K562 (cell line): Measurements from ENCODE around the gene RSPH9. TPM values are rescaled to one million over a fixed set of nuclear protein-coding genes. Genes with fewer than 3 reads are reported as not detected.

Experiments
- COPS2 ChIP-seq: fragments of 450-650 bp; conservative IDR thresholded peaks from 2 replicates; pipeline ENCODE4 v1.6.1; 2016; ENCODE audit warnings: mild to moderate bottlenecking, moderate library complexity
- FOXM1 ChIP-seq, 2 experiments: fragments of 450-650 bp in 1 of 2; sonication (generic) in 1 of 2; formaldehyde crosslinking in 1 of 2; IDR thresholded peaks; 2 replicates each; pipeline versions ENCODE4 v1.6.1 to v1.9.0; 2017 to 2022; ENCODE audit warnings: low read depth in 2 of 2, mild to moderate bottlenecking in 2 of 2, missing genetic modification reagents in 1 of 2, moderate library complexity in 1 of 2
- GATAD2A ChIP-seq: fragments of 450-650 bp; IDR thresholded peaks from 2 replicates; pipeline ENCODE4 v1.6.1; 2017
- HDGF ChIP-seq: fragments of 450-650 bp; IDR thresholded peaks from 2 replicates; pipeline ENCODE4 v1.6.1; 2016
- HMGN3 ChIP-seq: IDR thresholded peaks from 2 replicates; pipeline ENCODE4 v1.6.1; 2011; ENCODE audit warnings: borderline replicate concordance, low read depth, mild to moderate bottlenecking, mixed read lengths, low read length; ENCODE audit not compliant: insufficient read length; ENCODE audit errors: extremely low read depth
- KDM2B ChIP-seq: fragments of 250-450 bp; sonication (Bioruptor Pico); IDR thresholded peaks from 2 replicates; pipeline ENCODE4 v1.8.0; 2021; ENCODE audit warnings: mild to moderate bottlenecking, moderate library complexity
- MBD2 ChIP-seq: sonication (generic); IDR thresholded peaks from 2 replicates; pipeline ENCODE4 v1.6.1; 2016; ENCODE audit warnings: low read depth, borderline replicate concordance
- MCM5 ChIP-seq: fragments of 450-650 bp; IDR thresholded peaks from 2 replicates; pipeline ENCODE4 v1.6.1; 2016; ENCODE audit warnings: low read depth
- SMARCB1 ChIP-seq: IDR thresholded peaks from 2 replicates; pipeline ENCODE4 v1.6.1; 2011; ENCODE audit warnings: improper control_type of control experiment, low read depth; ENCODE audit not compliant: insufficient read length
- TAF7 ChIP-seq: fragments of 450-650 bp; IDR thresholded peaks from 2 replicates; pipeline ENCODE4 v1.6.1; 2016; ENCODE audit warnings: missing genetic modification characterization, missing compliant biosample characterization
- TAL1 ChIP-seq: fragments of 450-650 bp; IDR thresholded peaks from 2 replicates; pipeline ENCODE4 v1.6.1; 2016; ENCODE audit warnings: mild to moderate bottlenecking
- ZC3H4 ChIP-seq: sonication (generic); formaldehyde crosslinking; IDR thresholded peaks from 2 replicates; pipeline ENCODE4 v1.9.0; 2021; ENCODE audit warnings: missing genetic modification reagents, borderline replicate concordance
- ZNF140 ChIP-seq: fragments of 250-450 bp; sonication (Bioruptor Pico); IDR thresholded peaks from 2 replicates; pipeline ENCODE4 v1.8.0; 2021; ENCODE audit warnings: moderate library complexity, mild to moderate bottlenecking, inconsistent platforms
- ZNF143 ChIP-seq: sonication (generic); formaldehyde crosslinking; IDR thresholded peaks from 2 replicates; pipeline ENCODE4 v1.9.0; 2022; ENCODE audit warnings: mild to moderate bottlenecking, missing genetic modification reagents
- ZNF274 ChIP-seq: IDR thresholded peaks from 2 replicates; pipeline ENCODE4 v1.6.1; 2011; ENCODE audit warnings: low read depth, mild to moderate bottlenecking, low read length, moderate library complexity, borderline replicate concordance
- ZNF444 ChIP-seq: fragments of 250-450 bp; sonication (Bioruptor Pico); IDR thresholded peaks from 2 replicates; pipeline ENCODE4 v1.4.0; 2020; ENCODE audit warnings: mild to moderate bottlenecking, moderate library complexity
- ZNF764 ChIP-seq: fragments of 250-450 bp; sonication (Bioruptor Pico); IDR thresholded peaks from 2 replicates; pipeline ENCODE4 v1.4.0; 2020; ENCODE audit warnings: low read depth, mild to moderate bottlenecking, moderate library complexity
- ZNF785 ChIP-seq: fragments of 250-450 bp; sonication (Bioruptor Pico); IDR thresholded peaks from 2 replicates; pipeline ENCODE4 v1.4.0; 2020; ENCODE audit warnings: mild to moderate bottlenecking
- polyA plus RNA-seq, 8 experiments: library from polyadenylated mRNA; depleted of rRNA in 4 of 8; stranded (reverse) in 5 of 8; unstranded in 3 of 8; fragments of >200 nt; fragmentation: Nextera tagmentation in 2 of 8; fragmentation: Illumina TruSeq in 1 of 8; extraction: Ambion mirVana in 2 of 8; extraction: Trizol in 1 of 8; gene quantifications; 2 replicates each; pipeline versions ENCODE4 v1.2.1 to v1.2.3, GENCODE V29; 2011 to 2014; ENCODE audit warnings: inconsistent platforms in 1 of 8, missing spikeins in 1 of 8
- total RNA-seq, 7 experiments: library from RNA; depleted of rRNA in 6 of 7; stranded (reverse); fragments of >200 nt in 6 of 7; fragmentation: Illumina TruSeq in 2 of 7; extraction: Trizol in 2 of 7; gene quantifications; 2 replicates each; pipeline versions ENCODE4 v1.2.1 to v1.2.3, GENCODE V29; 2011 to 2021; ENCODE audit warnings: low replicate concordance in 1 of 7
- TF ChIP-seq, protein P1 (sequence below): sonication (generic); formaldehyde crosslinking; IDR thresholded peaks from 2 replicates; pipeline ENCODE4 v1.8.1; 2022; ENCODE audit warnings: missing genetic modification reagents
- TF ChIP-seq, protein P2 (sequence below): sonication (generic); formaldehyde crosslinking; IDR thresholded peaks from 2 replicates; pipeline ENCODE4 v1.8.0; 2022; ENCODE audit warnings: missing genetic modification reagents, mild to moderate bottlenecking, borderline replicate concordance
- TF ChIP-seq, protein P3 (sequence below): sonication (generic); formaldehyde crosslinking; IDR thresholded peaks from 2 replicates; pipeline ENCODE4 v1.5.0; 2020; ENCODE audit warnings: missing genetic modification reagents
- TF ChIP-seq, protein P4 (sequence below): sonication (generic); formaldehyde crosslinking; IDR thresholded peaks from 2 replicates; pipeline ENCODE4 v1.8.0; 2022; ENCODE audit warnings: mild to moderate bottlenecking, low read depth, missing genetic modification reagents
- TF ChIP-seq, protein P5 (sequence below): sonication (generic); formaldehyde crosslinking; IDR thresholded peaks from 2 replicates; pipeline ENCODE4 v1.8.0; 2022; ENCODE audit warnings: mild to moderate bottlenecking, missing genetic modification reagents

Gene RSPH9
- total and polyA plus RNA-seq, 9 of the 15 experiments (the other 6 are each of a cell fraction or from before 2014, with no cell fraction given), result 0.05 to 0.60 (median 0.39) TPM; not detected in 6

DNA sequence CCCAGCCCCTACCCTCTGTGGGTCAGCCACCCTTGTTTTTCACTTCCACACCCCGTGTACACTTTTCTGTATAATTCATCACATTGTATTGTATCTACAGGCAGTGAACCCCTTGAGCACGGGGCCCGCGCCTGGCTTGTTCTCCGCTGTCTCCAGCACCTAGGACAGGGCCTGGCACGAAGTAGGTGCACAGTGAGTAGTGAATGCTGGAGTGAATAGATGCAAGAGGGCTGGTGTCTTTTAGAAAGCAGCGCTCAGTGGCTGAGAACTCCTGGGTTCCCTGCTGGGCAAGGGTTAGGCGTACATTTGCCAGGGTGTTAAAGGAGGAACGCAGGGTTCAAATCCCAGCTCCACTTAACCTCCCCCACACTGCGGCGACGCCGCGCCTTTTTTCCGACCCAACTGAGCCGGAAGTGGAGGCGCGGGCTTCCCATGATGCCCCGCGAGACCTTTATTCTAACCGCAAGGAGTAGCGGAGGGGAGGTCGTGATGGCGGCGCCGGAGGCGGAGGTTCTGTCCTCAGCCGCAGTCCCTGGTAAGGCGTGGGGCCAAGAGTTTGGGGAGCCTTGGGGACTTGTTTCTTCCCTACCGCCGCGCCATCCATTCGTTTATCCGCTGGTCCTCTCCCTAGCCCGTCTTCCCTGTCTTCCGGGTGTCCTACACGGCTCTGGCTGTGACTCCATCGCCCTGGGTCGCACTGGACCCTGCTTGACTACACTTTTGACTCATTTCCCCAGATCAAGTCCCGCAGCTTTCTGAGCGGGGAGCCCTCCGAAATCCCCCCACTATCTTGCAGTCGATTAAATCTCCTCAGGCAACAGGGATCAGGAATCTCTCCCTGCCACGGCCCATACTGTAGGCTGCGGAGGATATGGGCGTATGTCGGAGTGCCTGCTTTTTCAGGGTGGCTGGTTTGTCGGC, 9.2 kb upstream of the RSPH9 start, which contains the start of gene MAD2L1BP (continued):
- no peak for TF ChIP-seq ZNF444 (CRISPR knock-in tag)
- TF ChIP-seq COPS2, result no peak
- TF ChIP-seq ZNF143 (CRISPR knock-in tag), result peak; percentile 88
- no peak for TF ChIP-seq ZNF785 (CRISPR knock-in tag)
- TF ChIP-seq HMGN3, result peak; percentile 71
- TF ChIP-seq, protein P1, sequence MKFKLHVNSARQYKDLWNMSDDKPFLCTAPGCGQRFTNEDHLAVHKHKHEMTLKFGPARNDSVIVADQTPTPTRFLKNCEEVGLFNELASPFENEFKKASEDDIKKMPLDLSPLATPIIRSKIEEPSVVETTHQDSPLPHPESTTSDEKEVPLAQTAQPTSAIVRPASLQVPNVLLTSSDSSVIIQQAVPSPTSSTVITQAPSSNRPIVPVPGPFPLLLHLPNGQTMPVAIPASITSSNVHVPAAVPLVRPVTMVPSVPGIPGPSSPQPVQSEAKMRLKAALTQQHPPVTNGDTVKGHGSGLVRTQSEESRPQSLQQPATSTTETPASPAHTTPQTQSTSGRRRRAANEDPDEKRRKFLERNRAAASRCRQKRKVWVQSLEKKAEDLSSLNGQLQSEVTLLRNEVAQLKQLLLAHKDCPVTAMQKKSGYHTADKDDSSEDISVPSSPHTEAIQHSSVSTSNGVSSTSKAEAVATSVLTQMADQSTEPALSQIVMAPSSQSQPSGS (CRISPR knock-in tag), result no peak
- peak; percentile 72; the same call in 1 of the 2 replicates for TF ChIP-seq MBD2
- TF ChIP-seq, protein P2, sequence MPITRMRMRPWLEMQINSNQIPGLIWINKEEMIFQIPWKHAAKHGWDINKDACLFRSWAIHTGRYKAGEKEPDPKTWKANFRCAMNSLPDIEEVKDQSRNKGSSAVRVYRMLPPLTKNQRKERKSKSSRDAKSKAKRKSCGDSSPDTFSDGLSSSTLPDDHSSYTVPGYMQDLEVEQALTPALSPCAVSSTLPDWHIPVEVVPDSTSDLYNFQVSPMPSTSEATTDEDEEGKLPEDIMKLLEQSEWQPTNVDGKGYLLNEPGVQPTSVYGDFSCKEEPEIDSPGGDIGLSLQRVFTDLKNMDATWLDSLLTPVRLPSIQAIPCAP (CRISPR knock-in tag), result peak; percentile 79; the same call in 1 of the 2 replicates
- TF ChIP-seq, protein P3, sequence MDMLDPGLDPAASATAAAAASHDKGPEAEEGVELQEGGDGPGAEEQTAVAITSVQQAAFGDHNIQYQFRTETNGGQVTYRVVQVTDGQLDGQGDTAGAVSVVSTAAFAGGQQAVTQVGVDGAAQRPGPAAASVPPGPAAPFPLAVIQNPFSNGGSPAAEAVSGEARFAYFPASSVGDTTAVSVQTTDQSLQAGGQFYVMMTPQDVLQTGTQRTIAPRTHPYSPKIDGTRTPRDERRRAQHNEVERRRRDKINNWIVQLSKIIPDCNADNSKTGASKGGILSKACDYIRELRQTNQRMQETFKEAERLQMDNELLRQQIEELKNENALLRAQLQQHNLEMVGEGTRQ, result no peak
- peak; percentile 27; the same call in 1 of the 2 replicates for TF ChIP-seq FOXM1 (IDR thresholded peaks at IDR 0.05; ENCODE audit: low read depth)
- no peak; the same call in 1 of the 2 replicates for TF ChIP-seq FOXM1 (CRISPR knock-in tag; IDR thresholded peaks at IDR 0.05; ENCODE audit: low read depth)
- TF ChIP-seq ZNF764, result no peak
- TF ChIP-seq, protein P4, sequence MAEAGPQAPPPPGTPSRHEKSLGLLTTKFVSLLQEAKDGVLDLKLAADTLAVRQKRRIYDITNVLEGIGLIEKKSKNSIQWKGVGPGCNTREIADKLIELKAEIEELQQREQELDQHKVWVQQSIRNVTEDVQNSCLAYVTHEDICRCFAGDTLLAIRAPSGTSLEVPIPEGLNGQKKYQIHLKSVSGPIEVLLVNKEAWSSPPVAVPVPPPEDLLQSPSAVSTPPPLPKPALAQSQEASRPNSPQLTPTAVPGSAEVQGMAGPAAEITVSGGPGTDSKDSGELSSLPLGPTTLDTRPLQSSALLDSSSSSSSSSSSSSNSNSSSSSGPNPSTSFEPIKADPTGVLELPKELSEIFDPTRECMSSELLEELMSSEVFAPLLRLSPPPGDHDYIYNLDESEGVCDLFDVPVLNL, result no peak
- TF ChIP-seq MCM5, result no peak
- no peak for TF ChIP-seq KDM2B
- no peak for TF ChIP-seq ZNF140 (CRISPR knock-in tag)
- TF ChIP-seq HDGF, result no peak
- TF ChIP-seq GATAD2A, result peak; percentile 87
- peak; percentile 75 for TF ChIP-seq TAF7
- TF ChIP-seq, protein P5, sequence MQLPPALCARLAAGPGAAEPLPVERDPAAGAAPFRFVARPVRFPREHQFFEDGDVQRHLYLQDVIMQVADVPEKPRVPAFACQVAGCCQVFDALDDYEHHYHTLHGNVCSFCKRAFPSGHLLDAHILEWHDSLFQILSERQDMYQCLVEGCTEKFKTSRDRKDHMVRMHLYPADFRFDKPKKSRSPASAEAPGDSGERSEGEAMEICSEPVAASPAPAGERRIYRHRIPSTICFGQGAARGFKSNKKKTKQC (CRISPR knock-in tag), result peak; percentile 75; the same call in 1 of the 2 replicates
- peak; percentile 77 for TF ChIP-seq SMARCB1
- TF ChIP-seq TAL1, result no peak; the same call in 1 of the 2 replicates
- TF ChIP-seq ZNF274, result no peak
- TF ChIP-seq ZC3H4 (CRISPR knock-in tag), result no peak
